Measurements from ENCODE around the gene OR7D4. TPM values are rescaled to one million over a fixed set of nuclear protein-coding genes. Genes with fewer than 3 reads are reported as not detected.
A peak's percentile ranks its signal among the peaks of the same experiment; 100 is the strongest.
"Not testable (repeated sequence)": the region's sequence is repeated elsewhere in the genome, so short reads cannot be mapped to it uniquely, and the experiment has no call there.

The OR7D4 gene
- not detected for total RNA-seq

DNA sequence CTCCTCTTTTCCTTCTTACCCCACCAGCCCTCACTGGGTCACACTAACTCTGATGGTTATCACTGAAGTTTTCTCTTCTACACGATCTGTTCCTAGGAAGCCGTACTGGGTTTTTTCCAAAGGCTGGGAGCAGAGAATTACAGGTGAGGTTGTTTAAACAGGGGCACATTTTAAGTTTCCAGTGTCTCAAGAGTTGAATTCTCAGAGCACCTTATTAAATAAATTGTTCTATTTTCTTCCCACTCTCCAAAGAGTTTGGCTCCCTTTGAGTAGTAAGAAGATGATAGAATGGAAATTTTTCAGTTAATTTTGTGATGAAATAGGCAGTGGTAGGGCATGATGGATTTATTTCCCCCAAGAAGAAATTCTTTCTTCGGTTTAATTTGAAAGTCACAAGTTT lies at the start of gene OR7D4:
Gene OR7D4 (minus strand): TSS at position 101 of the 400 bp plus-strand sequence. CDS start 4,752 bp downstream, outside the sequence.
- no peaks in the 10 kb centered on the region for H3K9me3 ChIP-seq
- H3K36me3 ChIP-seq: no peaks in the 10 kb centered on the region
- no peak for TF ChIP-seq POLR2A (IDR thresholded peaks at IDR 0.05)
- no peak for TF ChIP-seq CTCF (IDR thresholded peaks at IDR 0.05)
- H3K27ac ChIP-seq: no peak within 1 kb of the TSS
- no peaks in the 10 kb centered on the region for H3K27me3 ChIP-seq
- no peak within 1 kb of the TSS for H3K4me3 ChIP-seq
- no peak for DNase-seq
- no peaks in the 10 kb centered on the region for H3K4me1 ChIP-seq

DNA sequence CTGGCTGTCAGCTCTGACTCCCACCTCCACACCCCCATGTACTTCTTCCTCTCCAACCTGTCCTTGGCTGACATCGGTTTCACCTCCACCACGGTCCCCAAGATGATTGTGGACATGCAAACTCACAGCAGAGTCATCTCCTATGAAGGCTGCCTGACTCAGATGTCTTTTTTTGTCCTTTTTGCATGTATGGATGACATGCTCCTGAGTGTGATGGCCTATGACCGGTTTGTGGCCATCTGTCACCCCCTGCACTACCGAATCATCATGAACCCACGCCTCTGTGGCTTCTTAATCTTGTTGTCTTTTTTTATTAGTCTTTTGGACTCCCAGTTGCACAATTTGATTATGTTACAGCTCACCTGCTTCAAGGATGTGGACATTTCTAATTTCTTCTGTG lies 31.8 kb upstream of the OR7D4 start:
- no peaks in the 10 kb centered on the region for H3K4me1 ChIP-seq
- TF ChIP-seq POLR2A (IDR thresholded peaks at IDR 0.05): no peak
- H3K4me3 ChIP-seq: no peak overlapping the region
- H3K9me3 ChIP-seq: no peaks in the 10 kb centered on the region
- no peaks in the 10 kb centered on the region for H3K36me3 ChIP-seq
- no peaks in the 10 kb centered on the region for H3K27me3 ChIP-seq
- H3K27ac ChIP-seq: no peak overlapping the region
- DNase-seq: no peak

GRCh38 chr19:9250630-9251029 lies 31.2 kb upstream of the OR7D4 start, which contains the start of gene OR7E24:
OR7E24 (plus strand) TSS chr19:9250930; CDS start chr19:9251044, 114 bp downstream.
- no peaks in the 10 kb centered on the region for H3K4me1 ChIP-seq
- H3K27me3 ChIP-seq: no peaks in the 10 kb centered on the region
- no peaks in the 10 kb centered on the region for H3K36me3 ChIP-seq
- DNase-seq: no peak
- TF ChIP-seq CTCF (IDR thresholded peaks at IDR 0.05) (no peak), POLR2A (IDR thresholded peaks at IDR 0.05) (no peak)
- no peak within 1 kb of the TSS for H3K4me3 ChIP-seq
- H3K27ac ChIP-seq: no peak within 1 kb of the TSS
- no peaks in the 10 kb centered on the region for H3K9me3 ChIP-seq

DNA sequence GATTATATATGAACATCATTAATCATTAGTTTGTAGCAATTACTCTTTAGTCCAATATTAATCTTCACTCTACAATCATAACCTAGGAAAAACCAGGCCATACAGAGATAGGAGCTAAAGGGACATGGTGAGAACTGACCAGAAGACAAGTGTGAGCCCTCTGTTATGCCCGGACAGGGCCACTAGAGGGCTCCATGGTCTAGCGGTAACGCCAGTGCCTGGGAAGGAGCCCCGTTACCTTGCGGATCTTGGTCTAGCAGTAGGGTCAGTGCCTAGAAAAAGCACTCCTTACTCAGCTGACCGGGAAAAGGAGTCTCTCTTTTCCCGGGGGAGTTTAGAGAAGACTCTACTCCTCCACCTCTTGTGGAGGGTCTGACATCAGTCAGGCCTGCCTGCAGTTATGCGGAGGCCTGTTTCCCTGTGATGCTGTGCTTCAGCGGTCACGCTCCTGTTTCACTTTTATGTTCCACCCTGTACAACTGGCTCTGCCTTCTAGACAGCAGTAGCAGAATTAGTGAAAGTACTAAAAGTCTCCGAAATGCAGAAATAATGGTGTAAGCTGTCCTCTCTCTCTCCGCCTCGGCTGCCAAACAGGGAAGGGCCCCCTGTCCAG lies 13.8 kb downstream of the OR7D4 start:
- H3K4me1 ChIP-seq: no peaks in the 10 kb centered on the region
- peak; percentile 53 to 86 (median 64) for DNase-seq
- no peaks in the 10 kb centered on the region for H3K36me3 ChIP-seq
- no peaks in the 10 kb centered on the region for H3K27me3 ChIP-seq
- no peaks in the 10 kb centered on the region for H3K9me3 ChIP-seq
- no peak overlapping the region for H3K27ac ChIP-seq
- TF ChIP-seq POLR2A (IDR thresholded peaks at IDR 0.05) (no peak), CTCF (IDR thresholded peaks at IDR 0.05) (peak; percentile 54 to 84 (median 77))
- peak overlapping the region in 2 of 4 donors; percentile 19 to 31 for H3K4me3 ChIP-seq

- not testable (repeated sequence) for H3K27me3 ChIP-seq, H3K27ac ChIP-seq, H3K9me3 ChIP-seq, DNase-seq, H3K36me3 ChIP-seq, H3K4me1 ChIP-seq, H3K4me3 ChIP-seq
These were observed 21.3 kb downstream of the OR7D4 start for GRCh38 chr19:9198044-9198443.

- no peaks in the 10 kb centered on the region for H3K27me3 ChIP-seq
- no peak overlapping the region for H3K4me3 ChIP-seq
- H3K36me3 ChIP-seq: no peaks in the 10 kb centered on the region
- peaks cover 0 to 3% (median 0%) of the 10 kb centered on the region in 4 donors for H3K9me3 ChIP-seq
- H3K4me1 ChIP-seq: no peaks in the 10 kb centered on the region
- no peak for TF ChIP-seq POLR2A (IDR thresholded peaks at IDR 0.05)
- TF ChIP-seq CTCF (IDR thresholded peaks at IDR 0.05): no peak
- no peak for DNase-seq
- no peak overlapping the region for H3K27ac ChIP-seq
These were observed 29.9 kb downstream of the OR7D4 start for GRCh38 chr19:9189535-9189934.

GRCh38 chr19:9187191-9187590 lies 32.2 kb downstream of the OR7D4 start:
- Histone ChIP-seq H3K36me3 (no peaks in the 10 kb centered on the region), H3K27ac (no peak overlapping the region), H3K27me3 (no peaks in the 10 kb centered on the region), H3K4me1 (no peaks in the 10 kb centered on the region), H3K4me3 (no peak overlapping the region), H3K9me3 (peaks cover 0 to 3% (median 0%) of the 10 kb centered on the region in 4 donors)
- no peak for DNase-seq
- TF ChIP-seq POLR2A (IDR thresholded peaks at IDR 0.05) (no peak), CTCF (IDR thresholded peaks at IDR 0.05) (no peak)

Measured in Peyer's patch (tissue), 4 donors.